Vagina (tissue), 2 donors: ENCODE results near the gene GRAMD1B. TPM values are rescaled to one million over a fixed set of nuclear protein-coding genes. Genes with fewer than 3 reads are reported as not detected.

Experiments
- DNase-seq, 2 donors: peaks; one replicate each; pipeline ENCODE4 v3.0.0-alpha.2; 2017; ENCODE audit errors: extremely low spot score in 2 of 2
- H3K27ac ChIP-seq: fragments of 200-600 bp; sonication (generic); one replicate; pipeline ENCODE4 v1.5.1; 2019
- H3K27me3 ChIP-seq: fragments of 200-600 bp; sonication (generic); one replicate; pipeline ENCODE4 v1.5.1; 2019
- H3K36me3 ChIP-seq, 2 donors: fragments of 200-600 bp; sonication (generic); one replicate each; pipeline ENCODE4 v1.5.1; 2017 to 2019
- H3K4me1 ChIP-seq: fragments of 200-600 bp; sonication (generic); one replicate; pipeline ENCODE4 v1.5.1; 2019
- H3K4me3 ChIP-seq, 2 donors: fragments of 200-600 bp; sonication (generic); 1 replicate in 1 of 2; 2 replicates in 1 of 2; pipeline ENCODE4 v1.5.1; 2016 to 2019
- H3K9me3 ChIP-seq: fragments of 200-600 bp; sonication (generic); one replicate; pipeline ENCODE4 v1.5.1; 2019
- CTCF ChIP-seq, 3 experiments: fragments of 450-650 bp in 2 of 3; fragments of 200-600 bp in 1 of 3; sonication (generic) in 1 of 3; IDR thresholded peaks; one replicate each; pipeline ENCODE4 v1.5.1; 2017 to 2019; ENCODE audit warnings: antibody characterized with exemption in 3 of 3, mild to moderate bottlenecking in 2 of 3, moderate library complexity in 2 of 3
- POLR2A ChIP-seq, 2 donors: fragments of 450-650 bp; IDR thresholded peaks; one replicate each; pipeline ENCODE4 v1.6.1; 2017; ENCODE audit warnings: antibody characterized with exemption in 2 of 2, mild to moderate bottlenecking in 2 of 2, moderate library complexity in 2 of 2
- POLR2AphosphoS5 ChIP-seq, 2 donors: sonication (generic); formaldehyde crosslinking; IDR thresholded peaks; one replicate each; pipeline ENCODE4 v1.9.0; 2017; ENCODE audit warnings: antibody characterized with exemption in 2 of 2, mild to moderate bottlenecking in 2 of 2, low read depth in 1 of 2; ENCODE audit not compliant: insufficient read depth in 1 of 2
- intact Hi-C: fragments of 100-400 bp; cut with DNase I; formaldehyde crosslinking; loops from one replicate; pipeline ENCODE4 v1.15.1; 2023
- total RNA-seq: library from RNA; depleted of rRNA; stranded (reverse); fragments of >200 nt; gene quantifications from one replicate; pipeline ENCODE4 v1.2.3, GENCODE V29; 2016

GRAMD1B gene
- total RNA-seq, 1 donor from 2014 or later, result 4.9 TPM

GRCh38 chr11:123564221-123564620, 134.2 kb downstream of the GRAMD1B start:
- TF ChIP-seq POLR2A (IDR thresholded peaks at IDR 0.05), result no peak

GRCh38 chr11:123566852-123567251, 136.8 kb downstream of the GRAMD1B start:
- no peak for DNase-seq
- no peaks in the 10 kb centered on the region for H3K9me3 ChIP-seq
- H3K4me1 ChIP-seq, result no peaks in the 10 kb centered on the region
- H3K27ac ChIP-seq, result no peak overlapping the region
- no peak overlapping the region for H3K4me3 ChIP-seq
- H3K27me3 ChIP-seq, result no peaks in the 10 kb centered on the region
- intact Hi-C loops, result no loop called here
- H3K36me3 ChIP-seq, result no peaks in the 10 kb centered on the region
- no peak for TF ChIP-seq CTCF (IDR thresholded peaks at IDR 0.05)
- TF ChIP-seq POLR2A (IDR thresholded peaks at IDR 0.05), result no peak
- no peak for TF ChIP-seq POLR2AphosphoS5 (IDR thresholded peaks at IDR 0.05; ENCODE audit: insufficient read depth in 1 of 2, low read depth in 1 of 2)

More at GRCh38 chr11:123564221-123564620, 134.2 kb downstream of the GRAMD1B start:
- intact Hi-C loops, result no loop called here
- Histone ChIP-seq H3K4me1 (peaks cover 16% of the 10 kb centered on the region), H3K27ac (no peak overlapping the region), H3K36me3 (no peaks in the 10 kb centered on the region), H3K27me3 (no peaks in the 10 kb centered on the region), H3K9me3 (no peaks in the 10 kb centered on the region), H3K4me3 (no peak overlapping the region)
- DNase-seq, result no peak

GRCh38 chr11:123567466-123567865, 137.4 kb downstream of the GRAMD1B start:
- intact Hi-C loops, result no loop called here
- Histone ChIP-seq H3K36me3 (no peaks in the 10 kb centered on the region), H3K27me3 (no peaks in the 10 kb centered on the region), H3K9me3 (no peaks in the 10 kb centered on the region), H3K4me3 (no peak overlapping the region), H3K27ac (no peak overlapping the region), H3K4me1 (no peaks in the 10 kb centered on the region)
- TF ChIP-seq POLR2AphosphoS5 (IDR thresholded peaks at IDR 0.05; ENCODE audit: insufficient read depth in 1 of 2, low read depth in 1 of 2) (no peak), POLR2A (IDR thresholded peaks at IDR 0.05) (no peak), CTCF (IDR thresholded peaks at IDR 0.05) (no peak)
- DNase-seq, result no peak

GRCh38 chr11:123568367-123568870, 138.3 kb downstream of the GRAMD1B start:
- H3K4me3 ChIP-seq, result no peak overlapping the region
- intact Hi-C loops, result no loop called here

GRCh38 chr11:123569393-123569792, 139.3 kb downstream of the GRAMD1B start:
- no peak overlapping the region for H3K4me3 ChIP-seq
- intact Hi-C loops, result no loop called here
- no peaks in the 10 kb centered on the region for H3K4me1 ChIP-seq
- no peak for DNase-seq
- no peaks in the 10 kb centered on the region for H3K27me3 ChIP-seq
- H3K36me3 ChIP-seq, result no peaks in the 10 kb centered on the region
- no peak for TF ChIP-seq POLR2AphosphoS5 (IDR thresholded peaks at IDR 0.05; ENCODE audit: insufficient read depth in 1 of 2, low read depth in 1 of 2)
- TF ChIP-seq CTCF (IDR thresholded peaks at IDR 0.05), result no peak
- TF ChIP-seq POLR2A (IDR thresholded peaks at IDR 0.05), result no peak
- H3K27ac ChIP-seq, result no peak overlapping the region
- H3K9me3 ChIP-seq, result no peaks in the 10 kb centered on the region

More at GRCh38 chr11:123568367-123568870, 138.3 kb downstream of the GRAMD1B start:
- no peaks in the 10 kb centered on the region for H3K4me1 ChIP-seq
- no peak for TF ChIP-seq POLR2A (IDR thresholded peaks at IDR 0.05)
- TF ChIP-seq POLR2AphosphoS5 (IDR thresholded peaks at IDR 0.05; ENCODE audit: insufficient read depth in 1 of 2, low read depth in 1 of 2), result no peak
- no peak for TF ChIP-seq CTCF (IDR thresholded peaks at IDR 0.05)
- no peaks in the 10 kb centered on the region for H3K27me3 ChIP-seq
- DNase-seq, result no peak
- H3K27ac ChIP-seq, result no peak overlapping the region
- H3K9me3 ChIP-seq, result no peaks in the 10 kb centered on the region
- no peaks in the 10 kb centered on the region for H3K36me3 ChIP-seq
